GM06990 (cell line): ENCODE results near the gene UQCC2.

Experiments
- DNase-seq: peaks from one replicate; pipeline ENCODE4 v3.0.0-alpha.2; 2011; ENCODE audit not compliant: insufficient read length; ENCODE audit errors: extremely low read depth
- H3K27me3 ChIP-seq: replicated peaks from 2 replicates; pipeline ENCODE4 v1.6.0; 2011; ENCODE audit warnings: low read length; ENCODE audit not compliant: control insufficient read depth, insufficient read depth
- H3K36me3 ChIP-seq: 2 replicates; pipeline ENCODE4 v1.5.1; 2011; ENCODE audit warnings: low read length; ENCODE audit not compliant: control insufficient read depth, insufficient read depth
- H3K4me3 ChIP-seq: replicated peaks from 2 replicates; pipeline ENCODE4 v1.5.1; 2011; ENCODE audit warnings: low read depth, mild to moderate bottlenecking, control low read depth, low read length
- TF ChIP-seq, protein P1 (sequence below): IDR thresholded peaks from 2 replicates; pipeline ENCODE4 v1.5.1; 2011; ENCODE audit warnings: low read length, control low read depth, mild to moderate bottlenecking, inconsistent platforms; ENCODE audit not compliant: insufficient read depth, poor library complexity, severe bottlenecking

Gene UQCC2

GRCh38 chr6:33679761-33680160, 31.7 kb downstream of the UQCC2 start:
- Histone ChIP-seq H3K27me3 (no peaks in the 10 kb centered on the region), H3K36me3 (peaks cover 32% of the 10 kb centered on the region), H3K4me3 (no peak overlapping the region)
- DNase-seq = no peak
- TF ChIP-seq, protein P1, sequence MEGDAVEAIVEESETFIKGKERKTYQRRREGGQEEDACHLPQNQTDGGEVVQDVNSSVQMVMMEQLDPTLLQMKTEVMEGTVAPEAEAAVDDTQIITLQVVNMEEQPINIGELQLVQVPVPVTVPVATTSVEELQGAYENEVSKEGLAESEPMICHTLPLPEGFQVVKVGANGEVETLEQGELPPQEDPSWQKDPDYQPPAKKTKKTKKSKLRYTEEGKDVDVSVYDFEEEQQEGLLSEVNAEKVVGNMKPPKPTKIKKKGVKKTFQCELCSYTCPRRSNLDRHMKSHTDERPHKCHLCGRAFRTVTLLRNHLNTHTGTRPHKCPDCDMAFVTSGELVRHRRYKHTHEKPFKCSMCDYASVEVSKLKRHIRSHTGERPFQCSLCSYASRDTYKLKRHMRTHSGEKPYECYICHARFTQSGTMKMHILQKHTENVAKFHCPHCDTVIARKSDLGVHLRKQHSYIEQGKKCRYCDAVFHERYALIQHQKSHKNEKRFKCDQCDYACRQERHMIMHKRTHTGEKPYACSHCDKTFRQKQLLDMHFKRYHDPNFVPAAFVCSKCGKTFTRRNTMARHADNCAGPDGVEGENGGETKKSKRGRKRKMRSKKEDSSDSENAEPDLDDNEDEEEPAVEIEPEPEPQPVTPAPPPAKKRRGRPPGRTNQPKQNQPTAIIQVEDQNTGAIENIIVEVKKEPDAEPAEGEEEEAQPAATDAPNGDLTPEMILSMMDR = no peak

DNA sequence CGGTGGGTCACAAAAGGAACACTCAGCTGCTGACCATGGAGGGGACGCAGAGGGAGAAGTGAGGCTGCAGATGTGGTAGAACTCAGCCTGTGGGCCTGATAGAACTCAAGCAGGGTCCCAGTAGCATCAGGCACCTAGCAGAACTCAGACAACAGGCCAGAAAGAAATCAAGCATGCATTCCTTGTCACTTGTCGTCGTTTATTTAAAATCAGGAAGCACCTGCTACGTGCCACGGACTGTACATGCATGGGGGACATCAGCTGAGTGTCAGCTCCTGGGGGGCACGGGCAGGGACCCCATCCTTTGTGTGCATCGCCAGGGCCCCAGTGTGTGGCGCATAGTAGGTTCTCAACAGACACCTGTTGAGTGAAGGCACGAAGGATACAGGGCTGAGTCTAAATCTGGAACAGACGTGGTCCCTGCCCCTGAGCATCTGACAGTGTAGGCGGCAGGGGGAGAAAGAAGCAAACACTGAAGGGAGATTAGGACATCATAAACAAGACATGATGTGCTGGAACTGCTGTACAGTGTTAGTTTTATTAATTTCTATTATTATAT, 32.5 kb downstream of the UQCC2 start:
- TF ChIP-seq, protein P1 = no peak
- no peak for DNase-seq
- H3K27me3 ChIP-seq = no peaks in the 10 kb centered on the region
- H3K4me3 ChIP-seq = no peak overlapping the region
- peaks cover 30% of the 10 kb centered on the region for H3K36me3 ChIP-seq

GRCh38 chr6:33678233-33678931, 33.1 kb downstream of the UQCC2 start:
- no peaks in the 10 kb centered on the region for H3K27me3 ChIP-seq
- DNase-seq = no peak
- no peak overlapping the region for H3K4me3 ChIP-seq
- TF ChIP-seq, protein P1 = no peak
- H3K36me3 ChIP-seq = peaks cover 37% of the 10 kb centered on the region

DNA sequence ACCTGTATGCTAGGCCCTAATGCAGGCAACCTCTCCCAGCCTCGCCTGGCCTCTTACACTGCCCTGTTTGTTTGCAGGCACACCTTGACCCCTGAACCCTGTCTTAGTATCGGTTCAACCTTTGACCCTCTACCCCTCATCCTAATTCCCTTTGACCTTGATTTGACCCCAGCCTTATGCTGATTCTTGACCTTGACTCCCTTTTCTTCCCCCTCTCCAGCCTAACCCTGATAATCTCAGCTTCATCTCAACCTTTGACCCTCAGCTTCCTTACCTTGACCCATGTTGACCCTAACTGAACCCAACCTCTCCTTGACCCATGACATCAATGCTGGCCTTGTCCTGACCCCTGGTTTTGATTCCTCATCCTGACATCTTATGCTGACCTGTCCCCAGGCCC, 33.8 kb downstream of the UQCC2 start:
- TF ChIP-seq, protein P1 = no peak
- H3K4me3 ChIP-seq = no peak overlapping the region
- peaks cover 39% of the 10 kb centered on the region for H3K36me3 ChIP-seq
- DNase-seq = no peak
- H3K27me3 ChIP-seq = no peaks in the 10 kb centered on the region

- DNase-seq = no peak
- no peaks in the 10 kb centered on the region for H3K27me3 ChIP-seq
- H3K4me3 ChIP-seq = no peak overlapping the region
- H3K36me3 ChIP-seq = peaks cover 38% of the 10 kb centered on the region
- TF ChIP-seq, protein P1 = no peak
Observed at GRCh38 chr6:33677143-33677660, 34.3 kb downstream of the UQCC2 start.
